Stimulated activated CD4-positive, alpha-beta T cell treated with anti-CD3 and anti-CD28 coated beads, Interleukin-1b, Interleukin-23, amount 100 ng/mL, for 4 hours (primary cell): ENCODE data around the gene RPH3AL.
"Not testable (repeated sequence)": the region's sequence is repeated elsewhere in the genome, so short reads cannot be mapped to it uniquely, and the experiment has no call there.

ENCODE experiments used
- DNase-seq, 2 donors: peaks; one replicate each; pipeline ENCODE4 v3.0.0-alpha.2; 2020; ENCODE audit warnings: low read depth in 2 of 2

The RPH3AL gene

DNA sequence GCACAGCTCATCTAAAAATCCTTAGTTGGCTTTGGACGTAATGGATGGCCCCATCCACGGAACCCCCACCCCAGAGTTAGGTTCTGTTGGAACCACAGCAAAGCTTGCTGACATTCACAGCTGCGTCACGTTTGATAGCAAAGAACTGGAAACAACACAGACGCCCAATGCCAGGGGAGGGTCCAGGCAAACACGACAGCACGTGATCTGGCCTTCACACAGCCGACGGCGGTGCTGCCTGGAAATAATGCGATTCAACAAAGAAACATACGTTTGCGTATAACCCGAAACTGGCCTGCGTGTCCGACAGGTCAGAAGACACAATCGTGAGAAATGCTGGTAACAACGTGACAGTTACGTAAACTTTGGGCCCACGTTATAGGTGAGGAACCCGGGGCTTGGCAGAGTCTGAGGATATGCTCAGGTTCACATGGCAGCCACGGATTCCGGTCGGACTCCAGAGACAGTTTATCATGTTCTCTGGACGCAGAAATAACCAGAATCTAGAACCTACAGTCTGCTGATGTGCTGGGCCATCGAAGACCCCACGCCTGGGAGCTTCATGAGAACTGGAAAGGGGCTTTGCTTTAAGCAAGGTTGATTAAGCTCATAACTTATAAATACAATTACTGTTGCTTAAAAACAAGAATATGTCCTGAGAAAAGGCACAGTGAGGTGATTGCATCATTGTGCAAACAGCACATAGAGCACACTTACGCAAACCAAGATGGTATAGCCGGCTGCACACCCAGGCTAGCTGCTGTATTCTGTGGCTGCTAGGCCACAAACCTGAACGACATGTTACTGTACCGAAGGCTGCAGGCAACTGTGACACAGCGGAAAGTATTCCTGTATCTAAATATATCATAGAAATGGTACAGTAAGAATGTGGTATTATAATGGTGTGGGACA, 70.4 kb downstream of the RPH3AL start:
- DNase-seq: no peak

DNA sequence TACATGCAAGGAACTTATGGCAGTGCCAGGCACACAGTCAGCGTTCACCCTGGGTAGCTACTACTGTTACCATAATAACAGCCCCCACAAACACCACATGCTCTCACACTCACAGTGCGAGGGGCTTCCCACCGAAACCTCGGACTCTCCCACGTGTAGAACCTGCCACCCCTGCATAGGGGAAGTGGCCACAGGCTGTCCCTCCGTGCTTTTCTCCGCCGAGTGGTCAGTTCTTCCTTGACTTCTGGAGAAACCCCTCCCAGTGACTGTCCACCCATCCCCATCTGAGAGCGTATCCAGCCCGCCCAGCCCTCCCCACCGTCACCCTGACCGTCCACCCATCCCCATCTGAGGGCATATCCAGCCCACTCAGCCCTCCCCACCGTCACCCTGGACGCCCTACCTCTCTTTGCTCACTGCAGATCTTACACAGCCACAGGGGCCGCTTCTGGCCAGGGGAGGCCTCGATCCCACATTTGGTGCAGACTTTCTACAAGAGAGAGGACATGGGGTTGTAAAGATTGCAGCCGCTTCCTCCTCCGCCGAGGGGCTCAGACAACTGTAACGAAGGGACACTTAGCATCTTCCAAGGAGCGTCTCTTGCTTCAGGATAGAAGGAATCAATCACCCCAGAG, 71.1 kb downstream of the RPH3AL start:
- DNase-seq: no peak

DNA sequence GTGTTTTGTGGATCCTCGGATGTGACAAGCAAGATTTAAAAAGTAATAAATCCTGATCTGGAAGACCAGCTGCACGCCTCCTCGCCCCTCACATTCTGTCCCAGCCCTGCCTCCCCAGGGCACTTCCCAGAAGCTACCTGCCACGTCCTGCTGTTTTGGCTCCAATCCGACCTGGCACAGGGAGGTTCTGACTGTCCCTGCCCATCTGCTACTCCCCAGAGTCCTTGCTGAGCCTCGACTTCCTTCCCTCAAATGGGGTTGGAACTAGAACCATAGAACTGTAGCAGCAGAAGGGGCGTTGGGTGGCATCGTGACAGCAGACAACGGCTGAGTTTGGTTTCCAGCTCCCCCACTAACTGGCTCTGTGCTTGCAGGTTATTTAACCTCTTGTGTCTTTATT, 71.7 kb downstream of the RPH3AL start:
- no peak for DNase-seq

DNA sequence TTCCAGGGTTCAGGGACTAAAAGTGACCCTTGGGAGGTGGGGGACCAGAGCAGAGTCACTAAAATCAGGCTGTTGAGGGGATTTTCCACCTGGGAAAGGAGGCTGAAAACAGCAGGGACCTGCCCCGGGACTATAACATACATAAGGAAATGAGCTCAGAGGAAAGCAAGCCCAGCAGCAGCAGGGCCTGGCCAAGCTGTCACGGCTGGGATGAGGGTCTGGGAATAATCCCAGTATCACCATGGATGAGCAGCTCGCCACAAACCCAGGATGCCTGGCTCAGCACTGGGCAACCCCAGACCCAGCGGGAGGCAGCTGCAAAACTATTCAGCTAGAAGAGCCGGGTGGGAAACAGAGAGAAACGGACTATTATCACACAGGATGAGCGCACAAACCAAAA, 72.4 kb downstream of the RPH3AL start:
- DNase-seq: no peak

GRCh38 chr17:279776-280175, 72.8 kb downstream of the RPH3AL start:
- DNase-seq: no peak

- no peak for DNase-seq
Observed at GRCh38 chr17:279331-279730, 73.3 kb downstream of the RPH3AL start.

GRCh38 chr17:278676-279059, 73.9 kb downstream of the RPH3AL start:
- DNase-seq: no peak

DNA sequence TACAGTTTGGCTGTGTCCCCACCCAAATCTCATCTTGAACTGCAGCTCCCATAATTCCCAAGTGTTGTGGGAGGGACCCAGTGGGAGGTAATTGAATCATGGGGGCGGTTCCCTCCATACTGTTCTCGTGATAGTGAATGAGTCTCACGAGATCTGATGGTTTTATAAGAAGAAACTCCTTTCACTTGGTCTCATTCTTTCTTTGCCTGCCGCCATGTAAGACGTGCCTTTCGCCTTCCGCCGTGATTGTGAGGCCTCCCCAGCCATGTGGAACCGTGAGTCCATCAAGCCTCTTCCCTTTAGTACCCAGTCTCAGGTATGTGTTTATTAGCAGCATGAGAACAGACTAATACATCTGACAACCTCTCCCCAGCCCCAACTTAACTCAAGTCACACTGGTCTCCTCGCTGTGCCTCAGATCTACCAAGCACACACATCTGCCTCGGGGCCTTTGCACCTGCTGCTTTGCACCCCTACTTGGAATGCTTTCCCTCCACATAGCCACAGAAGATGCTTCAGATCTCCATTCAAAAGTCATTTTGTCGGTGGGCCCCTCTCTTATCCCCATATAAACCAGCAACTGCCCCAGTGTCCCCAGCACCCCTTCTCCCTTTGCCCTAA, 74.4 kb downstream of the RPH3AL start:
- no peak for DNase-seq

DNA sequence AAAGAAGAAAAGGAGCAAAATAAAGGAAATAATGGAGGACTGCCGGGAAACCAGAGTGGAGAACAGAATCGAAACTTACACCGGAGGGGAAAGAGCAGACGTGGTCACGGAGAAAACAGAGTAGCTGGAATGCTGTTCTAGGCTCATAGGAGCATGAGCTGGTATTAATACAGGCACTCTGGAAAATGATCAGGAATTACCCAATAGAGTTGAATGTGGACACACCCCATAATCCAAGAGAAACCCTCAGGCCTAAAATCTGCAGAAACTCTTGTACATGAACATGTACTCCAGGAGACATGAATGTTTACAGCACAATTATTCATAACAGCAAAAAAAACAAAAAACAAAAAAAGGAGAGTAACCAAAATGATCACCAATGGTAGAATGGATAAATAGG, 77.7 kb downstream of the RPH3AL start:
- DNase-seq: no peak

DNA sequence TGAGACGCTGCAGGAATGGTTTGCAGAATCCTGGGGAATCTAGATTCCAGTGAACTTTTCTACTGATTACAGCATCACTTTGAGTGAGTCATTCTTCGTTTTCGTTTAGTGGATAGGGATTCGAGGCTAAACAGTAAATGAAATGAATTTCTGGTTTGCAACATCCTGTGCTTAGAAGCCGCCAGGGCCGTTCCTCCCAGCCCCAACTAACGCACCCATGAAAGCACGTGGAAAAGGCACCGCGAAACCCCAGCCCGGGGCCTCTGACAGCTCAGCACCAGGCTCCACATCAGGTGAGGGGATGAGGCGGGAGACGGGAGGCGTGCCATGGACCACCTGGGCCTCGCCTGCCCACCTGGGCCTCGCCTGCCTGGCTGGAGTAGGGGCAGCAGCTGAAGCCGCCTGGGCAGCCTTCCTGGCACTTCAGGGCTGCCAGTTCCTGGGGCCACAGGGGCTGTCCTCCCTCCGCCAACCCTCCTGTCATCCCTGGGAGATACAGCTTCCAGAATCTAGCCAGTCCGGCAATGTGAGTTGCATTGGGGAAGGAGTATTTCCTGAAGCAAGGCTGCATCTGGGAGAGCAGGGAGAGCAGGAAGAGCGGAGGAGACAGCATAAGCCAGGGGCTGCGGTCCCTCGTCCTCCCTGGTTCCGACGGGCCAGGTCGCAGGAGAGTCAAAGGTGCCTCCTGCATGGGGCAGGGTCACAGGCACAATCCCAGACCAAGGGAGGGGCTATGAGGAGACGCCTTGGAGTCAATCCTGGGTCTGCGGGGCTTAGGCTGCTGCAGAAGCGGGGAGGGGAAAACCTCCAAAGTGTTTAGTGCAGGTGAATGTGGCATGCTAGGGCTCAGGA, 78.4 kb downstream of the RPH3AL start:
- DNase-seq: no peak

DNA sequence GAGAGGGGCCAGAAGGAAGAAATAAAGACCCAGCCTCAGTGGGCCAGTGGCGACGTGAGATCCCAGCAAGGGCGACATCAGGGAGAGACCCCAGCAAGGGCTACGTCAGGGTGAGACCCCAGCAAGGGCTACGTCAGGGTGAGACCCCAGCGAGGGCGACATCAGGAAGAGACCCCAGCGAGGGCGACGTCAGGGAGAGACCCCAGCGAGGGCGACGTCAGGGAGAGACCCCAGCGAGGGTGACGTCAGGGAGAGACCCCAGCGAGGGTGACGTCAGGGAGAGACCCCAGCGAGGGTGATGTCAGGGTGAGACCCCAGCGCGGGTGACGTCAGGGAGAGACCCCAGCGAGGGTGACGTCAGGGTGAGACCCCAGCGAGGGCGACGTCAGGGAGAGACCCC, 79.8 kb downstream of the RPH3AL start:
- not testable (repeated sequence) for DNase-seq

DNA sequence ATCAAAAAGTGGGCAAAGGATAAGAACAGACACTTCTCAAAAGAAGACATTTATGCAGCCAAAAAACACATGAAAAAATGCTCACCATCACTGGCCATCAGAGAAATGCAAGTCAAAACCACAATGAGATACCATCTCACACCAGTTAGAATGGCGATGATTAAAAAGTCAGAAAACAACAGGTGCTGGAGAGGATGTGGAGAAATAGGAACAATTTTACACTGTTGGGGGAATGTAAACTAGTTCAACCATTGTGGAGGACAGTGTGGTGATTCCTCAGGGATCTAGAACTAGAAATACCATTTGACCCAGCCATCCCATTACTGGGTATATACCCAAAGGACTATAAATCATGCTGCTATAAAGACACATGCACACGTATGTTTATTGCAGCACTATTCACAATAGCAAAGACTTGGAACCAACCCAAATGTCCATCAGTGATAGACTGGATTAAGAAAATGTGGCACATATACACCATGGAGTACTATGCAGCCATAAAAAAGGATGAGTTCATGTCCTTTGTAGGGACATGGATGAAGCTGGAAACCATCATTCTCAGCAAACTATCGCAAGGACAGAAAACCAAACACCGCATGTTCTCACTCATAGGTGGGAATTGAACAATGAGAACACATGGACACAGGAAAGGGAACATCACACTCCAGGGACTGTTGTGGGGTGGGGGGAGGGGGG, 80.5 kb downstream of the RPH3AL start:
- DNase-seq: not testable (repeated sequence)

DNA sequence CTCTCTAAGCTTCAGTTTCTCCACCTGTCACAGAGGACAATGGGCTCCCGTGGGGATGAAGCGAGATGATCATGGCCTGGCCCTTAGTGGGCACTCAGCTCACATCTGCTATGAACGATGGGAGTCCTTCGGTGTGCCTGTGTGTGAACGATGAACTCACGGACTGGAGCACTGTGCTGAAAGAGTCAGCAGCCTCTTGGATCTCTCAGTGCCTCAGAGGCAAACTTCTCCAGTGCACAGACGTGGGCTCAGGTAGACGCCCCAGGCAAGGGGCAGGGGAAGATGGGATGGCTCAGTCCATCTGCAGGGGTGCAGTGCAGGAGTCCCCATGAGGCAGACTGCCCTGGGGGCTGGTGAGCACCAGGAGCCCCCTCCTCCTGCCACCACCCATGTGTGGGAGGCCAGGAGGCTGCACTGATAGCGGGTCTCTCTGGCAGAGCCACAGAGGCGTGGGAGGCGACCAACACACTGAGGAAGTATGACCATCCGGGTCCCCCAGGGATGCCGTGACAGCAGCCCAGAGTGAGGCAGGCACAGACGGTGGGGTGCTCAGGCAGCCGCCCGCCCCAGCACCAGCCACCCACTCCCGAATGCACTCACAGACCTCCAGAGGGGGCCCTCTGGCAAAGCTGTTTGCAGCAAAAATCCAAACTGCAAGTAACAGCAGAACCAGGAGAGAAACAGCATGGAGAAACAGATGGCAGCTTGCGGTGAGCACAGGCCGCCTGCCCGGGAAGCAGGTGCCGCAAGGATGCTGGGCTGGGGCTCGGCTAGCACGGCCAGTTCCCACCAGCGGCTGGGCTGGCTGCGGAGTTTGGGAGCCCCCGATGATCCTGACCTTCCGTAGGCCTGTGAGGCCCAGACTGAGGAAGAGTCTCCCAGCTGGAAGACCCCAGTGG, 82.7 kb downstream of the RPH3AL start:
- DNase-seq: no peak

- no peak for DNase-seq
Observed at GRCh38 chr17:266701-267667, 85.6 kb downstream of the RPH3AL start.

GRCh38 chr17:266219-266618, 86.4 kb downstream of the RPH3AL start:
- no peak for DNase-seq

- DNase-seq: no peak
Observed at GRCh38 chr17:265718-266117, 86.9 kb downstream of the RPH3AL start.

DNA sequence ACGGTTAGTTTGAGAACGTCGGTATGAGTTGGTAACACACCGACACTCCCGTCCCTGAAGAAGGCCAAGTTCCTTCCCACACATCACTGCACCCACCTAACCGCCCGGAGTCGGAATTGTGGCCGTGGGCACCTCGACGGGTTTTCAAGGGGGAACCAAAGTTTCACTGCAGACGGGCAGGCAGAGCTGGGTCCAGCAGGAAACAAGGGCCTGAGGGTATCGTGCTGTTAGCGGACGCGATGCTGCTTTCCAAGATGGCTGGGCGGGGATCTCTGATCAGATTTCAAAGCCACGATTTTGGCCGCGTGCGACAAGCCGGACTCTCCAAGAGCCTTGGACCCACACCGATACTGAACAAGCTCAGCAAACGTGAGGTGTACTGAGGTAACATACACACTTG, 88.8 kb downstream of the RPH3AL start:
- DNase-seq: no peak

- no peak for DNase-seq
Observed at GRCh38 chr17:263271-263670, 89.3 kb downstream of the RPH3AL start.

GRCh38 chr17:261635-262034, 91.0 kb downstream of the RPH3AL start:
- DNase-seq: no peak
